Measurements from ENCODE around the gene ACOXL.
"Not testable (repeated sequence)": the region's sequence is repeated elsewhere in the genome, so short reads cannot be mapped to it uniquely, and the experiment has no call there.

Gene ACOXL

DNA sequence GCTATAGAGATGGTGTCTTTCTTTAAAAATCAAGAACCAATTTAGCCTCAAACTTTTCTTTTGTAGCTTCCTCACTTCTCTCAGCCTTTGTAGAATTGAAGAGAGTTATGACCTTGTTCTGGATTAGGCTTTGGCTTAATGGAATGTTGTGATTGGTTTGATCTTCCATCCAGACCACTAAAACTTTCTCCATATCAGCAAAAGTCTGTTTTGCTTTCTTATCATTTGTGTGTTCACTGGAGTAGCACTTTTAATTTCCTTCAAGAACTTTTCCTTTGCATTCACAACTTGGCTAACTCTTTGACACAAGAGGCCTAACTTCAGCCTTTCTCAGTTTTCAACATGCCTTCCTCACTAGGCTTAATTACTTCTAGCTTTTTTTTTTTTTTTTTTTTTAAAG, 193.1 kb downstream of the ACOXL start:
- DNase-seq (ENCODE audit: low read depth in 3 of 3): no peak

DNA sequence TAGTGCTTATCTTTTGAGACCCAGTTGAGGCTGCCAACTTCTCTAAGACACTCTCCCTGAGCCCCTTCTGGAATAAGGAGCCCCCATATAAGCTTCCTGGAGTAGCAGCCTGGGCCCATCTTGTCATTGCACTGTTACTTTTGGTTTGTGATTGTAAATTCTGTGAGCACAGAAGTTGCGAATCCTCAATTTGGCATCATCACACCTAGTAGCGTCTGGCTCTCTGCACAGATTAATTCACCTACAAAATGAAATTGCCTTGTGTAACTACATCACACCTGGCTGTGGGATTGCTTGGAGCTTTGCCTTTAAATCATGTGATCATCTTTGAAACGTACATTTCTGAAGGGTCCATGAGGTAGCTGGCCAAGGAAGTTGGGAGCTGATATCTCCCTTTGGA, 195.2 kb downstream of the ACOXL start:
- DNase-seq (ENCODE audit: low read depth in 3 of 3): no peak

DNA sequence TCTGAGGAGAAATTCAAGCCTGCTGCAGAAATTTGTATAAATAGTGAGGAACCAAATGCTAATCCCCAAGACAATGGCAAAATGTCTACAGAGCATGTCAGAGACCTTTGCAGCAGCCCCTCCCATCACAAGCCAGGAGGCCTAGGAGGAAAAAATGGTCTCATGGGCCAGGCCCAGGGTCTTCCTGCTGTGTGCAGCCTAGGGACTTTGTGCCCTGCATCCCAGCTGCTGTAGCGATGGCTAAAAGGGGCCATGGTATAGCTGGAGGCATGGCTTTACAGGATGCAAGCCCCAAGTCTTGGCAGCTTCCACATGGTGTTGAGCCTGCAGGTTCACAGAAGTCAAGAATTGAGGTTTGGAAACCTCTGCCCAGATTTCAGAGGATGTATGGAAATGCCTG, 197.2 kb downstream of the ACOXL start:
- no peak for DNase-seq (ENCODE audit: low read depth in 3 of 3)

DNA sequence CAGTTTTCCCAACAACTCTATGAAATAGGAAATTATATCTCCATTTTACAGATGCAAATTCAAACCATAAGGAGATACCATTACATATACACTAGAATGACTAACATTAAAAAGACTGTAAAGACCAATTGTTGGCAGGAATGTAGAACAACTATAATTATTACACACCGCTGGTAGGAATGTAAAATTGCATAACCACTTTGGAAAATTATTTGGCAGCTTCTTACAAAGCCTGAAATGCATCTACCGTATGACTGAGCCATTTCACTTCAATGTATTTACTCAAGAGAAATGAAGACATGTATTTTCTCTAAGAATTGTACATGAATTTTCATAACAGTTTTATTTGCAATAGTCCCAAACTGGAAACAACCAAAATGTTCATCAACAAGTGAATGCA, 199.3 kb downstream of the ACOXL start:
- DNase-seq (ENCODE audit: low read depth in 3 of 3): no peak

DNA sequence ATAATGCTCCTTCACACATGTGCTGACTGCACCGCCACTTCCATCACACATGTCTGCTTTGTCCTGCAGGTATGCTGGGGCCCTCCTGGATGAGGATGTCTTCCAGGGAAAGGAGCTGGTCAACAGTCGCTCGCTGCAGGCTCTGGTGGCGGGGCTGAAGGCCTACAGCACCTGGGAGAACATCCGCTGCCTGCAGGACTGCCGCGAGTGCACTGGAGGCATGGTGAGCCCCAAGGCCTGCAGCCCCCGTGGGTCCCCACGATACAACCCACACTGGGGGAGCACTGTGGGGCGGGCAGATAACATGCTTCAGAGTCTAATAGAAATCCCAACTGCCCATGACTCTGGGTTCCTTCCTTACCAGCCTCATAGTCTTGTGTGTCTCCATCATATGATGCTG, 201.0 kb downstream of the ACOXL start:
- no peak for DNase-seq (ENCODE audit: low read depth in 3 of 3)

DNA sequence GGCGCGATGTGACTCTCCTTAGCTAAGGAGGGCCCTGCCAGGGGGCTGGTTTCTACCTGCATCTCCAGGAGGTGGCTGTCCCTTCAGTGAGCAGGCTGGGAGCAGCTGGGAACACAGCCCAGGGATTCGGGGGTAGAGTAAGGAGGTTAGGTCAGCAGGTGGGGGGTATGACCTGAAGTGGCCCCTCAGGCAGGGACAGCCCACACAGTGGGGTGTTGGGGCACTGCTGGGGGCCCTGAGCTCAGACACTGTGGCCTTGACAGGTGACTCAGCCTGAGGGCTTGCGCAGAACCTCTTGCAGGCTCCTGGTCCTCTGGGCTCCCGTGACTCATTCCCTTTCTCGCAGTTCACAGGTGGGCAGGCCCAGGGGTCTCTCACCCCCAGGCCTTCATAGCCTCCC, 202.6 kb downstream of the ACOXL start:
- no peak for DNase-seq (ENCODE audit: low read depth in 3 of 3)

DNA sequence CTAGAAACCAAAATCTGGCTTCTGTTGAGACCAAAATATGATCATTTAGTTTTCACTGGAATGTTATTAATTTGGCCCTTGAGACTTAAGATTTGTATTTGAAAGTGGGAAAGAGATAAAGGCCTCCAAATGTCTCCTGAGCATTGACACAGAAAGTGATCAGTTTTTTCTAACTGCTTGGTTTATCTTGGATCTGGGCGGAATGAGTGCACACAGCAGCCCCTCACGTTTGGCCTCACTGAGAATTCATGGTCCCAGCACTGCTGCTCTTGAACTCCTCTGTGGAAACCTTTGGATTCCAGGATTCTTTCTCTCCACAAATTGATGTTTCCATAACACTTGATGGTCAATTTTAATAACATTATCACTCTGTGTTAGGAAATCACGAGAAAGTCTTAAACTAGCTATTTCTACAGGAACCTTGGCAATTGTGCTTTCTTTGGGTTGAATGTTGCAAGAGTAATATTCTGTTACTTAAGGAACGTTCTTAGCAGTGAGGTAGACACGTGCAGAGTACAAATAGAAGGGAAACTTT, 208.1 kb downstream of the ACOXL start:
- DNase-seq (ENCODE audit: low read depth in 3 of 3): no peak

DNA sequence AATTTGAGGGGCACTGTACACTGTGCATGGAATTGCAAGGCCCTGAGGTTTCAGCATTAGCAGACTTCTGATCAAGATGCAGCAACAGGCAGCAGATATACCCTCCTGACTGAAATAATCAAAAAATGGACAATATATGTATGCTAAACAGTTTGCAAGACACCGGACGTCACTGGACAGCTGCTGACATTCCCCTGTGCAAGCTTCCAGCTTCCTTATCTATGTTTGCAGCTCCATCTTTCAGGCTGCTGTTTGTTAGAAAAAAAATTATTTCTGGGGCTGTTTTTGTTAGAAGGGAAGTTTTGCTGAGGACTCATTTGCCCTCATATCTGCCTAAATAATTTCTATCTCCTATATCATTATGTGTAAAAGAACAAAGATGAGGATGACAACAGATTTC, 208.9 kb downstream of the ACOXL start:
- DNase-seq (ENCODE audit: low read depth in 3 of 3): no peak

DNA sequence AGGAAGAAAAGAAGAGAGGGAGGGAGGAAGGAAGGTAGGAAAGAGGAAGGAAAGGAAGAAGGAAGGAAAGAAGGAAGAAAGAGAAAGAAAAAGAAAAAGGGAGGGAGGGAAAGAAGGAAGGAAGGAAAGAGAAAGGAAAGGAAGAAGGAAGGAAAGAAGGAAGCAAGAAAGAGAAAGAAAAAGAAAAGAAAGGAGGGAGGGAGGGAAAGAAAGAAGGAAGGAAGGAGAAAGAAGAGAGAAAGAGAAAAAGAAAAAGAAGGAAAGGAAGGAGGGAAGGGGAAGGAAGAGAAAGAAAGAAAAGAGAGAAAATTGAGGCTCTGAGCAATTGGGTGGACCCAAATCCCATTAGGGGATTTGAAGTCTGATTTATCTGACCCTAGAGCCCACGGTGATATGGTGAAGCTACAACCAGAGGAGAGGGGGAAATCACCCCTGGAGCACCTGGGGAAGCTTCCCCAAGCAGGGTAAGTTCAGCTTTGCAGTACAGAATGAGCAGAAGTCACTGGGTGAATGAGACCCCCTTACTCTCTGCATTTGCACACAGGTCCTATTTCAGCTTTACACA, 210.8 kb downstream of the ACOXL start:
- DNase-seq (ENCODE audit: low read depth in 3 of 3): no peak

DNA sequence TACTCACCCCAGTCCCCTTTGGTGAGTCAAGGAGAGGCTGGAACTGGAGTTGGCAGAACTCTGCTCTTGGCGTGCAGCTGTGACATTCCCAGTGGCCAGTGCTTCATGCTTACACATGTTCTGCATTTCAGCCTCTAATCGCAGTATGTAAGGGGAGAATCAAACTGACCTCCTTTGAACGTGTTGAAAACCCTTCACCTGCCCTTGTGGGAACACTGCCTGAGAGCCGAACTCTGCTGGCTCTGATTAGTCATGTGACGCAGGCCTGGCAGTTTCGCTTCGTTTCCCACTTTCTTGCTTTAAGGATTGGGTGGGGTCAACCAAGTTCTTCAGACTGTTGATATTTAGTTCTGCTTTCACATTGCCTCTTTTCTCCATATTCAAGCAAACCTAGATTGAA, 214.5 kb downstream of the ACOXL start:
- no peak for DNase-seq (ENCODE audit: low read depth in 3 of 3)

DNA sequence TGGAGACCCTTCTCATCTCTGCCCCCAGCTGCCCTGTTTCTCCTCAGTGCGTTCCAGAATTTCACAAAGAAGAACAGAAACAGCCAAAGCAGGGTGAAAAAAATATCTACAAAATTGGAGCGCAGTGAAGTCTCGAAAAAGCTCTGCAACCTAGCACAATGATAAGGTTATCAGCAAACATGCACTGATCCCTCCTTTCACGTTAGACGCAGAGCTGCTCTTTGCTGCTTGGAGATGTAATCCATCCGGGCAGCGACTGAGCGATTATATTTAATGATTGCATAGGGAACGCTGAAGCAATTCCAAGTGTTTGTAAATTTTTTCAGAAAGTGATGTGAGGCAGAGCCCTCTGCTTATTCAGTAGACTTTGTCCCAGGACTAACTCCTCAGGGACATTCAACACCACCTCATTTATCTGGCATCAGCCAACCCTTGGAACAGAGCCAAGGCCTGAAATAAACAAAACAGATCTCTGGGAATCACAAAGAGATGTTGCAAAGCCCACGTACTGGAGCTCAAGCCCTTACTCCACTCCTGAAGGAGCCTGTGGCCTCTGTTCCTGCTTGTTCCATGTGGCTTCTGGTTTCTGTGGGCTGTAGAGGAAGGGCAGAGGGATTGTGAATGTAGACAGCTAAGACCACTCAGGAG, 215.8 kb downstream of the ACOXL start:
- DNase-seq (ENCODE audit: low read depth in 3 of 3): no peak

DNA sequence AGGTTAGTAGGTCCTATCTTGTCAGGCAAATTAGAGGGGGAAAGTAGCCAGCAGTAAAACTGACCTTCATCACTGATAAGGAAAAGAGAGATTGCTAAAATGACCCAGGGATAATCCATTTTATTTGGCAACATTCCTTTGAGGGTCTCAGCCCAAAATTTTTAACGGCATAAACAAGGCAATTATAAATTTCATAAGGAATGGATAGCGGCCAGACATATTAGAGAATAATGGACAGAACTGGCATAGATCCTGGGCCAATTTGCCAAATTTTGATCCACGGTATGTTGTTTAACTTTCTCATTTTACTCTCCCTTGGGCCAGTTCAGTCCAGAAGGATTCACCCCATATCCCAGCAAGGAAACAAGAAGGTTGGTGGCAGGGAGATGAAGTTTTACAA, 217.9 kb downstream of the ACOXL start:
- DNase-seq (ENCODE audit: low read depth in 3 of 3): no peak

DNA sequence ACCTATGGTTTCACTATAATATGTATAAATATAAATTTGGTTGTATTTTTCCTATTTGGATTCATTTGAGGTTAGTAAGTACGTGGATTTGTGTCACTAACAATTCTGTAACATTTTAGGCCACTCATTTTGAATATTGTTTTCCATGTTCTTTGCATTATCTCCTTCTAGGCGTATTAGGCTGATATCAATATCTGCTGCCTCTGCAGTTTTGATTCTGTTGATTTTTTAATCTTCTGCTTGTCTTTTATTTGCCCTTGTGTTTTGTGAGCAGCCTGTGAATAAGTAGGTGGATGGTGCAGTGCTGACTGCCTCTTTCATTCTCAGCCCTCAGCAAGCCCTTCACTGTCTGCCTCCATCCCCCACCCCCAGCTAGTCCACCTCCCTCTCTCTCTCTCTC, 222.7 kb downstream of the ACOXL start:
- DNase-seq (ENCODE audit: low read depth in 3 of 3): no peak

DNA sequence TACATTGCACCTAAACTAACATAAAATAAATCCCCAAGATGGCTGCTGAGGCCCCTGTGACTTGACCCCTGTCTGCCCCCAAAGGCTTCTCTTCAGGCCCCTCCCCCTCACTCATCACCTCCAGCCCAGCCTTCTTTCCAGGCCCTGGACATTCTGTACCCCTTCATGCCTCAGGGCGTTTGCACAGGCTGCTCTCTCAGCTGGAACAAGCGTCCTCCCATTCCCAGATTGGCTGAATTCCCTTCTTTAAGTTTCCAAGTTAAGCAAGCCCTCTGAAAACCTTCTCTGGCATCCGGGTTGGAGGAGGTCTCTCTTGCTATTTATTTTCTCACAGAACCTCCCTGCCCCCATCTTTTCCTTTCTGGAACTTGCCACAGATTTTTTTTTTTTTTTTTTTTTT, 223.2 kb downstream of the ACOXL start:
- DNase-seq (ENCODE audit: low read depth in 3 of 3): no peak

DNA sequence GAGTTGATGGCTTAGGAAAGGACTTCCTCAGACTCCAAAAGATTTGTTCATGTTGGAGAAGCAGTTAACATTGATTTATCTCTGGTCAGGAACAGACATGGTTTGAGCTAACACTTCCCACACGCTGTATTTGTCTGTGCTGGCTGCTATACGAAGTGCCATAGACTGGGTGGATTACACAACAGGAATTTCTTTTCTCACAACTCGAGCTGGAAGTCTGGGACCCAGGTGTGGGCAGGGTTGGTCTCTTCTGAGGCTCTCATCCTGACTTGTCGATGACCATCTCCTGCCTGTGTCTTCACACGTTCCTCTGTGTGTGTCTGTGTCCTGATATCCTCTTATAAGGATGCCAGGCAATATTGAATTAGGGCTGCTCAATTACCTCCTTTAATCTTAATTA, 224.9 kb downstream of the ACOXL start:
- no peak for DNase-seq (ENCODE audit: low read depth in 3 of 3)

DNA sequence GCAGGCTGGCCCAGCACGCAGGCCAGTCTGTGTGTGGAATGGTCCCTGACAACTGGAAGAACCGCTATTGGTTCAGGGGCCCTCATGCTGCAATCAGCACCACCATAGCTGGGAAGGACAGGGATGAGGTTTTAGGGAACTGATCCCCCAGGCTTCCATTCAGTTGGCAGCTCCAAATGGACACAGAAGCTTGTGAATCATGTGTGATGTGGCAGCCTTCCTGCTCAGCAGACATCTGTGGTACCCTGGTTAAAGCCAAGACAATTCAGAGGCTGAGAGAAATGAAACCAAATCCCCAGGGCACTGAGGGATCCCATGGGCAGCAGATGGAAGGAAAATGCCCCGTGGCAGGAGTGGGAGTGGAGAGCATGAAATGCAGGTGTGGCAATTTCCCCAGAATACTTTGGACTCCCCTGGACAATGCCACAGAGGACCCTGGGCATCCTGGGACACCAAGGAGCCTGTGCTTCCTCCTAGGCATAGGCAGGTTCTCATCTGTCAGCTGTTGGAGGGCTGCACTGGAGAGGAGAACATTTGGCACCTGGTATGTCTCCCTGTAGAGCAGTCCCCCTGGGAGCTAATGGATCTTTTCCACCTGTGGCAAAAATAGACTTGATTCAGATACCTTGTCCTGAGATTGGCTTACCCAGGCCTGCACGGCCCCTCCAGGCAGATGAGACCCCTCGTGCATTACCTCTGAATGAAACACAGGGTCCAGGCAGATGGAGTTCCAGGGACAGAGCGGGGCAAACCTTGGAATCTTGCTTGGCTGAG, 226.2 kb downstream of the ACOXL start:
- no peak for DNase-seq (ENCODE audit: low read depth in 3 of 3)

DNA sequence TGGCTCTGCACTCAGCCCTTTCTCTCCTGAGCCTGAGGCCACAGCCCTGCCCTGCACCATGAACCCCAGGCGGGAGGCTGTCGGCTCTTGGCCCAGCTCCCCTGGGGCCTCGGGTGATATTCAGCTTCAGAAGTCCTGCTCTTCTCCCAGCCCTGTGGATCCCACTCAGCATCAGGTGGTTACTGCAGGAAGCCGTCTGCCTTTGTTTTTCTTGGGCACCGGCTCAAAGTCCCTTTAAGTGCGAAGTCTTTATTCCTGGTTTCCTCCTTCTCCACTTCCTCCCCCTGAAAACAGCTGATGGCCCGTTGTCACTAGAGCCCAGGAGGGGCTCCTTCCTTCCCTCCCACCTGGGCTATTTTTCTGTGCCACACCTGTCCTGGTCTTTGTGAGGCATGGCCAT, 226.8 kb downstream of the ACOXL start:
- no peak for DNase-seq (ENCODE audit: low read depth in 3 of 3)

DNA sequence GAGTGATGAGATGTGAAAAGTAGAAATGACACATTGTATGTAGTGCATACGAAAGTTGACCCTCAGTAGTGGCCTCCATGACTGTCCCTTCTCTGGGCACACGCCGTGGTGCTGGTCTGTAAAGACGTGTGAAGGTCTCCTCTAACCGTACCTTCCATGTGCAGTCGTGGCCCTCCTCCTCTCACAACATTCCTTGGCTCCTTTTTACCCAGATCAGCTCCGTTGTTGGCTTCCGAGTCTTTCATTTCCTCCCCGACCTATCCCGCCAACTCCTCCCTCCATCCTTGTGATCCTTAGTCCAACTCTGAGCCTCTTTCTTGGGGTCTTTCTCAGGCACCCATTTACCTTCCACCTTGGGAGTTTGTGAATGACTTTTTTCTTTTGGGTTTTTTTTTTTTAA, 227.9 kb downstream of the ACOXL start:
- no peak for DNase-seq (ENCODE audit: low read depth in 3 of 3)

DNA sequence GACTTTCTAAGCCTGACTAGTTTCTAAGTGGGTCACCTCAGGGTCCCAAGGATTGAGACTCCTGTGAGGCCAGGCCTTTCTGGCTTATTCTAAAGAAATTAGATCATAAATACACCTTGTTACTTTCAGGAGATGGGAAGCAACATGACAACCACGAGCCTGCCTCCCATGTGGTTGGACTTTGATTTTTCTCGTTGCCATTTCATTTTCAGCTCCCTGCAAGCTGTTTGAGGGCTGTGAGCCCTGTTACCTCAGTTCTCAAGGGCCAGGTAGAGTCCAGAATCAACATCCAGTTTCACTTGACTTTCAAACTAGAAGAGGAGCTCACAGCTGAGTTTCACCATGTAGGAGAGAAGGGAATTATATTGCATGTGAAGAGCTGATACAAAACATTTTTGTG, 228.6 kb downstream of the ACOXL start:
- no peak for DNase-seq (ENCODE audit: low read depth in 3 of 3)

DNA sequence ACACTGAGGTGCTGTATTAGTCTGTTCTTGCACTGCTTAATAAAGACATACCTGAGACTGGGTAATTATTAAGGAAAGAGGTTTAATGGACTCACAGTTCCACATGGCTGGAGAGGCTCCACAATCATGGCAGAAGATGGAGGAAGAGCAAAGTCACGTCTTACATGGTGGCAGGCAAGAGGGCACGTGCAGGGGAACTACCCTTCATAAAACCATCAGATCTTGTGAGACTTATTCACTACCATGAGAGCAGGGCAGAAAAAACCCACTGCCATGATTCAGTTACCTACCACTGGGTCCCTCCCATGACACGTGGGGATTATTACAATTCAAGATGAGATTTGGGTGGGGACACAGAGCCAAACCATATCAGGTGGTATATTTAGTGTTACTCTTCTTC, 229.3 kb downstream of the ACOXL start:
- not testable (repeated sequence) for DNase-seq (ENCODE audit: low read depth in 3 of 3)

DNA sequence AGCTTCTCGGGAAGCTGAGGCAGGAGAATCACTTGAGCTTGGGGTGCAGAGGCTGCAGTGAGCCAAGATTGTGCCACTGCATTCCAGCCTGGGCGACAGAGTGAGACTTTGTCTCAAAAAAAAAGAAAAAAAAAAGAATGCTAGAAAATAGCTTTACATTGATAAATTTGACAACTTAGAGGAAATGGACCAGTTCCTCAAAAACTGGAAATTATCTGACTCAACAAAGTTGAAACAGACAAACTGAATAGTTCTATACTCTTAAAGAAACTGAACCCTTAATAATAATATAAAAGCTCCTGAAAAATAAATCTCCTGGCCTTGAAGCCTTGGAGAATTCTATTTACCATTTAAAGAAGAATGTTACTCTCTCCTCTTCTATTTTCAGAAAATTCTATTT, 237.3 kb downstream of the ACOXL start:
- no peak for DNase-seq (ENCODE audit: low read depth in 3 of 3)

DNA sequence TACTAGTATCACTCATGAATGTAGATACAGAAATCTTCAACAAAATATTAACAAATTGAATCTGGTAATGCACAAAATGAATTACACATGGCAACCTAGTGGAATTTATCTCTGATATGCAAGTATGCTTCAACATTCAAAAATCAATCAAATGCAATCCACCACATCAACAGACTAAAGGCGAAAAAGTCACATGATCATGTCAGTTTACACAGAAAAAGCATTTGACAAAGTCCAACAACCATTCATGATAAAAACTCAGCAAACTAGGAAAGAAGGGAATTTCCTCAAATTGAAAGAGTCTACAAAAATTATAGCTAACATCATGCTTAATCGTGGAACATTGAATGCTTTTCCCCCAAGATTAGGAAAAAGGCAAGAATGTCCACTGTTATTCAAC, 237.8 kb downstream of the ACOXL start:
- no peak for DNase-seq (ENCODE audit: low read depth in 3 of 3)

DNA sequence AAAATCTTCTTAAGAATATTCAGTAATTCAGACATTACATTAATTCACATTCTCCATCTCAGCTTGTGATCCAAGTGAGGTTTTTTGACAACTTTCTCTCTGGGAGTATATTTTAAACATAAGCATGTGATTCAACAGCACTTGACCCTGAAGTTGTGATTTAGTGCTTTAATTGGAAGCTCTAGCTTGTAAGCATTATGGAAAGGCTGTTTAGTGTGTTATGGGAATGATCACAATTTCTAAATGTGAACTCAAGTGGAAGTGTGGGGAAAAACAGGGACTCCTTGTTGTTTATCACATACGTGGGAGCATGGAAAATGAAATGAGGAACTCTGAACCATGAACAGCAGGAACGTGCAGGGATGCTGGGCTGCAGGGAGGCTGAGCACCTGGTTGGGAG, 239.4 kb downstream of the ACOXL start:
- no peak for DNase-seq (ENCODE audit: low read depth in 3 of 3)
